ENCODE data around the gene EPB41L4B.

EPB41L4B gene

GRCh38 chr9:109179801-109180523 is 140.9 kb downstream of the EPB41L4B start:
- H3K9ac ChIP-seq (ENCODE audit: low read depth, low read length, poor library complexity, severe bottlenecking) = no peak overlapping the region
- H3K9me3 ChIP-seq (ENCODE audit: insufficient read depth, low read depth, low read length) = no peaks in the 10 kb centered on the region
- no peak overlapping the region for H3K4me3 ChIP-seq (ENCODE audit: low read length, poor library complexity, severe bottlenecking)
- H3K79me2 ChIP-seq (ENCODE audit: insufficient read depth, low read length) = no peaks in the 10 kb centered on the region
- no peak overlapping the region for H2AFZ ChIP-seq (ENCODE audit: low read length)
- H3K36me3 ChIP-seq (ENCODE audit: insufficient read depth, low read length) = no peaks in the 10 kb centered on the region
- H3F3A ChIP-seq (ENCODE audit: low read depth) = no peaks in the 10 kb centered on the region
- no peaks in the 10 kb centered on the region for H3K4me1 ChIP-seq (ENCODE audit: insufficient read depth, low read length, poor library complexity, severe bottlenecking)
- H3K27me3 ChIP-seq (ENCODE audit: insufficient read depth, low read length, poor library complexity, severe bottlenecking) = no peaks in the 10 kb centered on the region
- TF ChIP-seq CTCF (conservative IDR thresholded peaks at IDR 0.05; ENCODE audit: low read length) (no peak), EZH2phosphoT487 (IDR thresholded peaks at IDR 0.05; ENCODE audit: borderline replicate concordance) (no peak)
- no peaks in the 10 kb centered on the region for H3K9me2 ChIP-seq (replicated peaks; ENCODE audit: low read depth, low read length)
- no peaks in the 10 kb centered on the region for H4K20me1 ChIP-seq (ENCODE audit: insufficient read depth, low read length, poor library complexity, severe bottlenecking)
- H3K4me2 ChIP-seq (ENCODE audit: low read depth, low read length, poor library complexity, severe bottlenecking) = no peak overlapping the region

DNA sequence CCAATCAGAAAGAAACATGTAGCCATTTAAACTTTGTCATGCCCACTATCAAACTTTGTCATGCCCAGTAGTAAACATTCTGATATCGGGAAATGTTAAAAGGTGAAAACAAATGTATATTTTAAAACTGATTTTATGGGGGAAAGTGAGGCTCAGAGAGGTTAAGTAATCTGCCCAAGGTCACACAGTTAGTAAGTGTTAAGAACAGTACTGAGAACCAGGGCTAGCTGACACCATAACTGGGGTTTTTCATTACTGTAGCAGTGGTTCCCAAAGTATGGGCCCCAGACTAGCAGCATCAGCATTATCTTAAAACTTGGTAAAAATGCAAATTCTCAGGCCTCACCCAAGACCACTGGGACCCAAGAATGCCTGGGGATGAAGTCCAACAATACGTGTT is 143.9 kb downstream of the EPB41L4B start:
- Histone ChIP-seq H3K4me1 (ENCODE audit: insufficient read depth, low read length, poor library complexity, severe bottlenecking) (no peaks in the 10 kb centered on the region), H3K9me3 (ENCODE audit: insufficient read depth, low read depth, low read length) (no peaks in the 10 kb centered on the region), H3K9ac (ENCODE audit: low read depth, low read length, poor library complexity, severe bottlenecking) (no peak overlapping the region), H4K20me1 (ENCODE audit: insufficient read depth, low read length, poor library complexity, severe bottlenecking) (no peaks in the 10 kb centered on the region), H3K27me3 (ENCODE audit: insufficient read depth, low read length, poor library complexity, severe bottlenecking) (no peaks in the 10 kb centered on the region), H3K4me3 (ENCODE audit: low read length, poor library complexity, severe bottlenecking) (no peak overlapping the region), H3K4me2 (ENCODE audit: low read depth, low read length, poor library complexity, severe bottlenecking) (no peak overlapping the region), H3F3A (ENCODE audit: low read depth) (no peaks in the 10 kb centered on the region), H2AFZ (ENCODE audit: low read length) (no peak overlapping the region), H3K9me2 (replicated peaks; ENCODE audit: low read depth, low read length) (no peaks in the 10 kb centered on the region), H3K36me3 (ENCODE audit: insufficient read depth, low read length) (no peaks in the 10 kb centered on the region), H3K79me2 (ENCODE audit: insufficient read depth, low read length) (no peaks in the 10 kb centered on the region)
- TF ChIP-seq EZH2phosphoT487 (IDR thresholded peaks at IDR 0.05; ENCODE audit: borderline replicate concordance) = no peak
- no peak for TF ChIP-seq CTCF (conservative IDR thresholded peaks at IDR 0.05; ENCODE audit: low read length)

DNA sequence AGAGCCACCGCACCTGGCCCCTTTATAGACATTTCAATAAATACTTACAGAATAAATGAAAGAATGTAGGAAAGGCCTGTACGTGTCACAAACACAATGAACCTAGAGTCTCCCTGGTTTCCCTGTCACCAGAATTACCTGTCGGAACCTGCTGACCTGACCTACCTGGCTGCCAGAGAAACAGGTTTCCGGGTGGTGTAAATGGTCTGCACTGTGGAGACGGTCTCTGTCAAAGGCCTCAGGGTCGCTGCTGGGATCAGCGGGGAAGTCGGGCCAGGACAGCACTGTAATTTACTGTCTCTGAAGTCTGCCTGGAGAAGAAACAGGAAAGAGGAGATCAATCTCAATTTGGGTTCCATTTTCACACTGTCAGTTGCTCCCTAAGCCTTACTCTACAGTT is 144.5 kb downstream of the EPB41L4B start:
- Histone ChIP-seq H3K79me2 (ENCODE audit: insufficient read depth, low read length) (no peaks in the 10 kb centered on the region), H2AFZ (ENCODE audit: low read length) (no peak overlapping the region)
- TF ChIP-seq CTCF (conservative IDR thresholded peaks at IDR 0.05; ENCODE audit: low read length) = no peak
- TF ChIP-seq EZH2phosphoT487 (IDR thresholded peaks at IDR 0.05; ENCODE audit: borderline replicate concordance) = no peak

More for the DNA sequence above, 144.5 kb downstream of the EPB41L4B start:
- no peaks in the 10 kb centered on the region for H3K27me3 ChIP-seq (ENCODE audit: insufficient read depth, low read length, poor library complexity, severe bottlenecking)
- H3K36me3 ChIP-seq (ENCODE audit: insufficient read depth, low read length) = no peaks in the 10 kb centered on the region
- H3K9me3 ChIP-seq (ENCODE audit: insufficient read depth, low read depth, low read length) = no peaks in the 10 kb centered on the region
- no peaks in the 10 kb centered on the region for H3F3A ChIP-seq (ENCODE audit: low read depth)
- H3K9ac ChIP-seq (ENCODE audit: low read depth, low read length, poor library complexity, severe bottlenecking) = no peak overlapping the region
- H3K9me2 ChIP-seq (replicated peaks; ENCODE audit: low read depth, low read length) = no peaks in the 10 kb centered on the region
- H3K4me2 ChIP-seq (ENCODE audit: low read depth, low read length, poor library complexity, severe bottlenecking) = no peak overlapping the region
- H3K4me3 ChIP-seq (ENCODE audit: low read length, poor library complexity, severe bottlenecking) = no peak overlapping the region
- no peaks in the 10 kb centered on the region for H3K4me1 ChIP-seq (ENCODE audit: insufficient read depth, low read length, poor library complexity, severe bottlenecking)
- no peaks in the 10 kb centered on the region for H4K20me1 ChIP-seq (ENCODE audit: insufficient read depth, low read length, poor library complexity, severe bottlenecking)
